H9 (cell line): ENCODE measurements around the gene SLC44A2. TPM values are rescaled to one million over a fixed set of nuclear protein-coding genes. Genes with fewer than 3 reads are reported as not detected.

Experiments used
- DNase-seq: peaks from one replicate; pipeline ENCODE4 v3.0.0-alpha.2; 2017
- H2AFZ ChIP-seq: one replicate; pipeline ENCODE4 v1.6.1; 2013; ENCODE audit warnings: mild to moderate bottlenecking, low read length, control low read depth, moderate library complexity
- H2AK5ac ChIP-seq: 2 replicates; pipeline ENCODE4 v1.6.1; 2013; ENCODE audit warnings: low read length, control low read depth, mixed read lengths; ENCODE audit not compliant: insufficient read length
- H2BK120ac ChIP-seq: one replicate; pipeline ENCODE4 v1.6.1; 2013; ENCODE audit warnings: low read depth, mild to moderate bottlenecking, low read length, control low read depth, inconsistent platforms; ENCODE audit not compliant: poor library complexity, severe bottlenecking
- H2BK12ac ChIP-seq: 2 replicates; pipeline ENCODE4 v1.6.1; 2013; ENCODE audit warnings: low read length, control low read depth, mixed read lengths, low read depth; ENCODE audit not compliant: insufficient read length
- H2BK15ac ChIP-seq: 2 replicates; pipeline ENCODE4 v1.6.1; 2013; ENCODE audit warnings: low read depth, low read length, control low read depth
- H2BK20ac ChIP-seq: one replicate; pipeline ENCODE4 v1.6.1; 2013; ENCODE audit warnings: low read depth, mild to moderate bottlenecking, low read length, control low read depth, inconsistent platforms; ENCODE audit not compliant: poor library complexity, severe bottlenecking
- H2BK5ac ChIP-seq: 2 replicates; pipeline ENCODE4 v1.6.1; 2013; ENCODE audit warnings: low read length, control low read depth, mixed read lengths; ENCODE audit not compliant: insufficient read length
- H3K14ac ChIP-seq: 2 replicates; pipeline ENCODE4 v1.6.1; 2013; ENCODE audit warnings: low read length, control low read depth; ENCODE audit not compliant: insufficient read depth
- H3K18ac ChIP-seq: 2 replicates; pipeline ENCODE4 v1.6.1; 2013; ENCODE audit warnings: low read depth, mild to moderate bottlenecking, mixed read lengths, low read length, control low read depth; ENCODE audit not compliant: insufficient read length
- H3K23ac ChIP-seq: 2 replicates; pipeline ENCODE4 v1.6.1; 2013; ENCODE audit warnings: low read length, control low read depth, mixed read lengths, low read depth; ENCODE audit not compliant: insufficient read length
- H3K23me2 ChIP-seq: 2 replicates; pipeline ENCODE4 v1.6.1; 2013; ENCODE audit warnings: low read depth, mild to moderate bottlenecking, mixed read lengths, low read length, control low read depth; ENCODE audit not compliant: insufficient read length, poor library complexity, severe bottlenecking
- H3K27ac ChIP-seq: 2 replicates; pipeline ENCODE4 v1.5.1; 2013; ENCODE audit warnings: low read length, control low read depth, mixed read lengths, low read depth; ENCODE audit not compliant: insufficient read length
- H3K27me3 ChIP-seq: 2 replicates; pipeline ENCODE4 v1.6.1; 2013; ENCODE audit warnings: low read length, control low read depth, inconsistent platforms; ENCODE audit not compliant: insufficient read depth
- H3K4ac ChIP-seq: 2 replicates; pipeline ENCODE4 v1.6.1; 2013; ENCODE audit warnings: low read depth, mild to moderate bottlenecking, control low read depth, inconsistent platforms, low read length, moderate library complexity
- H3K4me1 ChIP-seq: 2 replicates; pipeline ENCODE4 v1.6.1; 2013; ENCODE audit warnings: low read length, control low read depth, inconsistent platforms; ENCODE audit not compliant: insufficient read depth
- H3K4me2 ChIP-seq: 2 replicates; pipeline ENCODE4 v1.6.1; 2013; ENCODE audit warnings: low read length, control low read depth, mixed read lengths; ENCODE audit not compliant: insufficient read length, insufficient read depth
- H3K56ac ChIP-seq: 2 replicates; pipeline ENCODE4 v1.6.1; 2013; ENCODE audit warnings: low read depth, mild to moderate bottlenecking, mixed read lengths, low read length, control low read depth; ENCODE audit not compliant: insufficient read length
- H3K79me1 ChIP-seq: 2 replicates; pipeline ENCODE4 v1.6.1; 2013; ENCODE audit warnings: low read depth, mild to moderate bottlenecking, moderate library complexity, low read length, control low read depth, inconsistent platforms; ENCODE audit not compliant: insufficient read depth, poor library complexity, severe bottlenecking
- H3K79me2 ChIP-seq: 2 replicates; pipeline ENCODE4 v1.6.1; 2013; ENCODE audit warnings: low read length, control low read depth, inconsistent platforms; ENCODE audit not compliant: insufficient read depth
- H3K9ac ChIP-seq: 2 replicates; pipeline ENCODE4 v1.6.1; 2013; ENCODE audit warnings: low read length, control low read depth, mixed read lengths; ENCODE audit not compliant: insufficient read length; ENCODE audit errors: extremely low read depth
- H3K9me3 ChIP-seq: one replicate; pipeline ENCODE4 v1.6.1; 2013; ENCODE audit warnings: low read depth, low read length, inconsistent platforms; ENCODE audit not compliant: control insufficient read depth
- H3T11ph ChIP-seq: one replicate; pipeline ENCODE4 v1.6.1; 2013; ENCODE audit warnings: mild to moderate bottlenecking, low read length, control low read depth, inconsistent platforms
- H4K20me1 ChIP-seq: one replicate; pipeline ENCODE4 v1.6.1; 2013; ENCODE audit not compliant: control insufficient read depth, insufficient read length, insufficient read depth
- H4K5ac ChIP-seq: 2 replicates; pipeline ENCODE4 v1.6.1; 2013; ENCODE audit warnings: low read depth, mild to moderate bottlenecking, mixed read lengths, low read length, control low read depth; ENCODE audit not compliant: insufficient read length
- H4K8ac ChIP-seq: replicated peaks from 2 replicates; pipeline ENCODE4 v1.6.1; 2013; ENCODE audit warnings: low read length, control low read depth, mixed read lengths, low read depth; ENCODE audit not compliant: insufficient read length
- H4K91ac ChIP-seq: 2 replicates; pipeline ENCODE4 v1.6.1; 2013; ENCODE audit warnings: low read depth, mild to moderate bottlenecking, moderate library complexity, mixed read lengths, low read length, control low read depth; ENCODE audit not compliant: insufficient read length
- H3K27ac Mint-ChIP-seq, 3 experiments: 2 replicates in 2 of 3; 3 replicates in 1 of 3; pipeline ENCODE4 v1.8.0; 2020 to 2021; ENCODE audit warnings: mixed read lengths in 3 of 3, mild to moderate bottlenecking in 1 of 3, moderate library complexity in 1 of 3
- H3K27me3 Mint-ChIP-seq: 2 replicates; pipeline ENCODE4 v1.8.0; 2021; ENCODE audit warnings: low read depth, mild to moderate bottlenecking, moderate library complexity, mixed read lengths
- H3K36me3 Mint-ChIP-seq, 3 experiments: 2 replicates in 2 of 3; 3 replicates in 1 of 3; pipeline ENCODE4 v1.8.0; 2020 to 2021; ENCODE audit warnings: low read depth in 3 of 3, mixed read lengths in 3 of 3; ENCODE audit not compliant: insufficient read depth in 1 of 3
- H3K4me1 Mint-ChIP-seq, 2 experiments: 2 replicates each; pipeline ENCODE4 v1.8.0; 2020; ENCODE audit warnings: mixed read lengths in 2 of 2
- H3K4me3 Mint-ChIP-seq, 2 experiments: 2 replicates in 1 of 2; 3 replicates in 1 of 2; pipeline ENCODE4 v1.8.0; 2020 to 2021; ENCODE audit warnings: mild to moderate bottlenecking in 2 of 2, mixed read lengths in 2 of 2, moderate library complexity in 1 of 2
- H3K9me3 Mint-ChIP-seq, 2 experiments: 2 replicates in 1 of 2; 3 replicates in 1 of 2; pipeline ENCODE4 v1.8.0; 2020; ENCODE audit warnings: mild to moderate bottlenecking in 2 of 2, mixed read lengths in 2 of 2, moderate library complexity in 1 of 2
- WGBS: extraction: QIAGEN DNeasy Blood & Tissue Kit; methylation state at CpG from one replicate; pipeline ENCODE4 v1.1.7; 2013; ENCODE audit warnings: missing lambda C conversion rate, low lambda C conversion rate, mixed read lengths; ENCODE audit not compliant: insufficient read length; ENCODE audit errors: extremely low coverage; 5-methylcytosine and 5-hydroxymethylcytosine counted together
- total RNA-seq: library from RNA; stranded (reverse); gene quantifications from 2 replicates; pipeline ENCODE4 v1.2.1, GENCODE V29; 2021
- TF ChIP-seq, protein P1 (sequence below): fragments of 200-600 bp; sonication (generic); conservative IDR thresholded peaks from 3 replicates; pipeline ENCODE4 v1.8.0; 2021; ENCODE audit warnings: antibody characterized with exemption, mild to moderate bottlenecking

SLC44A2 gene
- total RNA-seq, 1 experiment from 2014 or later = 121 TPM

DNA sequence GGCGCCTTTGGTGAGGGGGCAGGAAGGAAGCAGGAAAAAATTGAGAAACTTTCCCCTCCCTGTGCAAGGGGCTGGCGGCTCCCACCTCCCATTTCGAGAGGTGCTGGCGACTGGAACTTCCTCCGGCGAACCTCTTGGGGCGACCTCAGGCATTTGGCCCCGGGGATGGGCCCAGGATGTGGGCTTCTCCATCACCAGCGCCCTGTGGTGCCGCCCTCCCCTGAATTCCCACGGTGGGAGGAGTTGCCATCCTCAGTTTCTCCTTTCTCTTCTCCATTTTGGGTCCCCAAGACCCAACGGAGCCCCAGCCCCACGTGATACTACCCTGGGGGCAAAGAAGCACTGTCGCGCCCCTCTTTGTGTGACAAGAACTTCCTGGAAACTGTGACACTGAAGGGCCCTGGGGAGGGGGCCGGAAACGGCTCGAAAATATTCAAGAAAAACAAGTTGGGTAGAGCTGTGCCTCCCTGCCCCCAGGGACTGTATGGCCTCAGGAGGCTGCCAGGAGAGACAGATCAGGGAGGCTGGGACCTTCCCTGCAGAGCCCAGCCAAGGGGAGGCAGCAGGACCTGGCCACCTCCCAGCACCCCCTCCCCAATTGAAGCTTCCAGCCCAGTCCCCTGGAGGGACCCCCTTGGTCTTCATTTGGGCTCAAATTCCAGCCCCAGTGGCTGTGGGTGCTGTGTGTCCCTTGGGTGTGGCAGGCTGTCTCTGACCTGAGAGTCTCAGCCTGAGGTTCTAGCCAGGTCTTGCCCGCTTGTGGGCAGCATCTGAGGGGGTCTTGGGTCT is 22.1 kb upstream of the SLC44A2 start:
- no peak overlapping the region for H3K27ac ChIP-seq

More for the DNA sequence above, 22.1 kb upstream of the SLC44A2 start:
- no peak overlapping the region for H4K8ac ChIP-seq
- H3K79me1 ChIP-seq = no peaks in the 10 kb centered on the region
- no peak overlapping the region for H3K4ac ChIP-seq
- H3K9ac ChIP-seq = peak overlapping the region; percentile 63
- H3K27me3 ChIP-seq = no peaks in the 10 kb centered on the region
- no peak overlapping the region for H2BK12ac ChIP-seq
- no peaks in the 10 kb centered on the region for H3K4me1 ChIP-seq
- H2AK5ac ChIP-seq = no peak overlapping the region
- peaks cover 11% of the 10 kb centered on the region for H3K23me2 ChIP-seq
- Mint-ChIP-seq H3K27ac (peak overlapping the region in 2 of 3 experiments; percentile 53 to 74; a peak in 3 of 7 replicates), H3K36me3 (no peaks in the 10 kb centered on the region; a peak in 1 of 7 replicates), H3K27me3 (peaks cover 7% of the 10 kb centered on the region), H3K9me3 (no peaks in the 10 kb centered on the region), H3K4me3 (peak overlapping the region; percentile 77 to 90), H3K4me1 (peaks cover 16 to 18% of the 10 kb centered on the region in 2 experiments)
- H2BK15ac ChIP-seq = no peak overlapping the region
- no peak overlapping the region for H3K23ac ChIP-seq
- H3K9me3 ChIP-seq = no peaks in the 10 kb centered on the region
- peak; percentile 43 for DNase-seq
- H3K4me2 ChIP-seq = peak overlapping the region; percentile 91
- H2BK20ac ChIP-seq = no peak overlapping the region
- TF ChIP-seq, protein P1, sequence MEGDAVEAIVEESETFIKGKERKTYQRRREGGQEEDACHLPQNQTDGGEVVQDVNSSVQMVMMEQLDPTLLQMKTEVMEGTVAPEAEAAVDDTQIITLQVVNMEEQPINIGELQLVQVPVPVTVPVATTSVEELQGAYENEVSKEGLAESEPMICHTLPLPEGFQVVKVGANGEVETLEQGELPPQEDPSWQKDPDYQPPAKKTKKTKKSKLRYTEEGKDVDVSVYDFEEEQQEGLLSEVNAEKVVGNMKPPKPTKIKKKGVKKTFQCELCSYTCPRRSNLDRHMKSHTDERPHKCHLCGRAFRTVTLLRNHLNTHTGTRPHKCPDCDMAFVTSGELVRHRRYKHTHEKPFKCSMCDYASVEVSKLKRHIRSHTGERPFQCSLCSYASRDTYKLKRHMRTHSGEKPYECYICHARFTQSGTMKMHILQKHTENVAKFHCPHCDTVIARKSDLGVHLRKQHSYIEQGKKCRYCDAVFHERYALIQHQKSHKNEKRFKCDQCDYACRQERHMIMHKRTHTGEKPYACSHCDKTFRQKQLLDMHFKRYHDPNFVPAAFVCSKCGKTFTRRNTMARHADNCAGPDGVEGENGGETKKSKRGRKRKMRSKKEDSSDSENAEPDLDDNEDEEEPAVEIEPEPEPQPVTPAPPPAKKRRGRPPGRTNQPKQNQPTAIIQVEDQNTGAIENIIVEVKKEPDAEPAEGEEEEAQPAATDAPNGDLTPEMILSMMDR = no peak
- no peaks in the 10 kb centered on the region; the same call in 1 of the 2 replicates for H3K79me2 ChIP-seq
- WGBS = no CpG with 5 or more reads among the region's 19 CpGs
- no peak overlapping the region for H3T11ph ChIP-seq
- no peak overlapping the region for H4K5ac ChIP-seq
- H2BK5ac ChIP-seq = no peak overlapping the region
- H3K56ac ChIP-seq = no peak overlapping the region
- H2BK120ac ChIP-seq = no peak overlapping the region
- no peak overlapping the region for H3K18ac ChIP-seq
- H2AFZ ChIP-seq = no peak overlapping the region
- no peak overlapping the region for H4K91ac ChIP-seq
- peak overlapping the region; percentile 31; the same call in 1 of the 2 replicates for H3K14ac ChIP-seq
- no peaks in the 10 kb centered on the region for H4K20me1 ChIP-seq
